Urinary bladder (tissue), 4 donors: ENCODE data around the gene BMP10. TPM values are rescaled to one million over a fixed set of nuclear protein-coding genes. Genes with fewer than 3 reads are reported as not detected.

Source experiments
- DNase-seq: peaks from one replicate; pipeline ENCODE4 v3.0.0-alpha.2; 2015; ENCODE audit errors: extremely low spot score
- H3K27ac ChIP-seq: one replicate; pipeline ENCODE4 v1.5.1; 2013; ENCODE audit warnings: low read depth, mild to moderate bottlenecking, moderate library complexity
- H3K36me3 ChIP-seq: one replicate; pipeline ENCODE4 v1.6.1; 2013; ENCODE audit warnings: mild to moderate bottlenecking, moderate library complexity; ENCODE audit not compliant: insufficient read depth
- H3K4me1 ChIP-seq: one replicate; pipeline ENCODE4 v1.6.1; 2013; ENCODE audit warnings: mild to moderate bottlenecking, moderate library complexity; ENCODE audit not compliant: insufficient read depth
- H3K4me3 ChIP-seq: one replicate; pipeline ENCODE4 v1.5.1; 2013; ENCODE audit warnings: low read depth, low read length
- WGBS: extraction: QIAGEN DNeasy Blood & Tissue Kit; methylation state at CpG from one replicate; pipeline ENCODE4 v1.1.7; 2013; 5-methylcytosine and 5-hydroxymethylcytosine counted together
- polyA plus RNA-seq: library from polyadenylated mRNA; stranded (reverse); fragments of 200-250 nt; gene quantifications from one replicate; pipeline ENCODE4 v1.2.3, GENCODE V29; 2013
- total RNA-seq: library from RNA; depleted of rRNA; stranded (reverse); fragments of >200 nt; gene quantifications from one replicate; pipeline ENCODE4 v1.2.3, GENCODE V29; 2014
- donor health status: healthy with polysubstance abuse.
- donor health status: healthy.

BMP10 gene
- total and polyA plus RNA-seq, 2 donors, result not detected

DNA sequence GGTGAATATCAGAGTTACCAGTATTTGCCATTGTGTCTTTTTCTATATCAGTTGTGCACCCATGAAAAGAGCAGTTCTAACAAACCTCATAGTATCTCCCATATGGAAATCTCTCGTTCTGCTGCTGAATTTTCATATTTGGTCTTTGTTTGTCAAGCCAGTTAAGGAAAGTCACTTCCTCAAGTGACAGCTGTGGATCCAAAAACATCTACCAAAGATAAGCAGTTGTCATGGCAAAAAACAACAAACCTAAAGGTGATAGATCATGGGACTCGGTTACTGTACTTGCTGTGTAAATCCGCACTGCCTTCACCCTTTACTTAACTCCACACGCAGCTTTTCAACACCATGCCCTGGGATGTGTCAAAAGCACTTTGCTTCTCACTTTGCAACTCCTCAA lies 17.3 kb downstream of the BMP10 start:
- DNase-seq, result no peak
- 51% methylated on average over 4 of the region's 4 CpGs for WGBS
- Histone ChIP-seq H3K36me3 (no peaks in the 10 kb centered on the region), H3K4me1 (no peaks in the 10 kb centered on the region), H3K4me3 (no peak overlapping the region), H3K27ac (no peak overlapping the region)

GRCh38 chr2:68853035-68853434 lies 18.2 kb downstream of the BMP10 start:
- WGBS, result 66% methylated on average over 2 of the region's 2 CpGs
- Histone ChIP-seq H3K4me3 (no peak overlapping the region), H3K36me3 (no peaks in the 10 kb centered on the region), H3K4me1 (no peaks in the 10 kb centered on the region), H3K27ac (no peak overlapping the region)
- no peak for DNase-seq

- Histone ChIP-seq H3K27ac (no peak overlapping the region), H3K36me3 (no peaks in the 10 kb centered on the region), H3K4me3 (no peak overlapping the region), H3K4me1 (no peaks in the 10 kb centered on the region)
- 81% methylated on average over 3 of the region's 3 CpGs for whole genome bisulfite sequencing
- DNase-seq, result no peak
These were observed 20.7 kb downstream of the BMP10 start for GRCh38 chr2:68850524-68850923.

- H3K4me3 ChIP-seq, result no peak overlapping the region
- no peaks in the 10 kb centered on the region for H3K36me3 ChIP-seq
- no peaks in the 10 kb centered on the region for H3K4me1 ChIP-seq
- H3K27ac ChIP-seq, result no peak overlapping the region
- WGBS, result 59% methylated on average over 4 of the region's 4 CpGs
- no peak for DNase-seq
These were observed 21.6 kb downstream of the BMP10 start for GRCh38 chr2:68849579-68850030.

GRCh38 chr2:68847751-68848150 lies 23.4 kb downstream of the BMP10 start:
- Histone ChIP-seq H3K27ac (no peak overlapping the region), H3K4me1 (no peaks in the 10 kb centered on the region), H3K36me3 (no peaks in the 10 kb centered on the region), H3K4me3 (no peak overlapping the region)
- no peak for DNase-seq

GRCh38 chr2:68846091-68846490 lies 25.1 kb downstream of the BMP10 start:
- Histone ChIP-seq H3K4me1 (no peaks in the 10 kb centered on the region), H3K27ac (no peak overlapping the region), H3K4me3 (no peak overlapping the region), H3K36me3 (no peaks in the 10 kb centered on the region)
- 72% methylated on average over 3 of the region's 3 CpGs for WGBS
- no peak for DNase-seq

GRCh38 chr2:68845043-68845442 lies 26.2 kb downstream of the BMP10 start:
- DNase-seq, result no peak
- Histone ChIP-seq H3K4me1 (no peaks in the 10 kb centered on the region), H3K27ac (no peak overlapping the region), H3K4me3 (no peak overlapping the region), H3K36me3 (no peaks in the 10 kb centered on the region)
- 84% methylated on average over 2 of the region's 2 CpGs for WGBS

DNA sequence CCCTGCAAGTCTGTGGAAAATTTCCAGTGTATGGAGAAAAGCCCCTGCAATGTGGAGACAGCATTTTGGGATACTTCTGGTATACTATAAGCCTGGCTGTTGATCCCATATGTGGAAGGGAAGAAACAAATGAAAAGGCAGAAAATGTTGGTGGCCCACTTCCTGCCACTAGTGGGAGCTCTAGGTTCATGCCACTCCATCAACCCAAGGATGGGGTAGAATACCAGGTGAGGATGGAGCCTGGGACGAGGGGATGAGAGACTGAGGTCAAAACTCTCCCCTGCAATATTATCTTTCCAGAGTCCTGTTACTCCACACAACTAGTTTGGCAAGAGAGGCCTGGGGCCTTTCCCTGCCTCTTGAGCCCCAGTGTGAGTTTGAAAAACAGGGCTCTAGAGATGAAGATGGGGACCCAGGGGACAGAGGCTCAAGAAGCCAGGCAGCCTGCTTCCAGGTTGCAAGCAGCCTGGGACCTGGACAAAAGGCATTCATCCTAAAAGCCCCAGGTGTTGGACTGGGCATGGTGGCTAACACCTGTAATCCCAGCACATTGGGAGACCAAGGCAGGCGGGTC lies 31.9 kb downstream of the BMP10 start:
- Histone ChIP-seq H3K27ac (no peak overlapping the region), H3K4me3 (no peak overlapping the region), H3K4me1 (no peaks in the 10 kb centered on the region), H3K36me3 (no peaks in the 10 kb centered on the region)
- 91% methylated on average over 2 of the region's 2 CpGs for WGBS
- no peak for DNase-seq

GRCh38 chr2:68838641-68839040 lies 32.6 kb downstream of the BMP10 start:
- Histone ChIP-seq H3K36me3 (no peaks in the 10 kb centered on the region), H3K27ac (no peak overlapping the region), H3K4me3 (no peak overlapping the region), H3K4me1 (no peaks in the 10 kb centered on the region)
- DNase-seq, result no peak
- WGBS, result 91% methylated on average over 10 of the region's 10 CpGs

- WGBS, result 56% methylated on average over 3 of the region's 3 CpGs
- Histone ChIP-seq H3K4me3 (no peak overlapping the region), H3K4me1 (no peaks in the 10 kb centered on the region), H3K36me3 (no peaks in the 10 kb centered on the region), H3K27ac (no peak overlapping the region)
- no peak for DNase-seq
These were observed 33.3 kb downstream of the BMP10 start for GRCh38 chr2:68837861-68838341.

GRCh38 chr2:68837164-68837860 lies 33.9 kb downstream of the BMP10 start:
- no peak for DNase-seq
- Histone ChIP-seq H3K4me3 (no peak overlapping the region), H3K36me3 (no peaks in the 10 kb centered on the region), H3K4me1 (no peaks in the 10 kb centered on the region), H3K27ac (no peak overlapping the region)
- 75% methylated on average over 15 of the region's 15 CpGs for WGBS

- no peak overlapping the region for H3K4me3 ChIP-seq
- H3K4me1 ChIP-seq, result no peaks in the 10 kb centered on the region
- no peak overlapping the region for H3K27ac ChIP-seq
- H3K36me3 ChIP-seq, result no peaks in the 10 kb centered on the region
- DNase-seq, result no peak
- WGBS, result 87% methylated on average over 1 of the region's 1 CpG
These were observed 35.6 kb downstream of the BMP10 start for GRCh38 chr2:68835621-68836020.

GRCh38 chr2:68834737-68835376 lies 36.3 kb downstream of the BMP10 start:
- Histone ChIP-seq H3K4me1 (no peaks in the 10 kb centered on the region), H3K4me3 (no peak overlapping the region), H3K27ac (no peak overlapping the region), H3K36me3 (no peaks in the 10 kb centered on the region)
- 88% methylated on average over 6 of the region's 6 CpGs for WGBS
- DNase-seq, result no peak

DNA sequence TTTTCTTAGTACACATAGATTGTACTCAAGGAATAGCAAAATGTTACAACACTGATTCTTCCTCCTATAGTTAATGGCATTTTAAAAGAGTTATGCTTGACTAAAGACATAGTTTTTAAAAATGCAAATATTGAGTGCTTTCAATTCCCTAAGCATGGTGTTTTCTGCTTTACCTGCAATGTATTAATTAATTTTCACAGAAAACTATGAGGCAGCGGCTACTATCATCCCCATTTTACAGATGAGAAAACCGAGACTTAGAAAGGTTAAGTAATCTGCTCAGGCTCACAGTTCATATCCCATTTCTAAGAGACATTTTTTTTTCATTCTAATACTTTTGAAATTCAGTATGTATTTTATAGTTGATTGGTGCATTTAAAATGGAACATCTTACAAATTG lies 38.0 kb downstream of the BMP10 start:
- Histone ChIP-seq H3K36me3 (no peaks in the 10 kb centered on the region), H3K27ac (no peak overlapping the region), H3K4me3 (no peak overlapping the region), H3K4me1 (no peaks in the 10 kb centered on the region)
- DNase-seq, result no peak
- over 99% methylated on average over 2 of the region's 2 CpGs for WGBS
